ENCODE results near the gene GLRX.

- no peak for TF ChIP-seq CTCF (conservative IDR thresholded peaks at IDR 0.05 in 1 of 2, IDR thresholded peaks at IDR 0.05 in 1 of 2; ENCODE audit: low read depth in 1 of 2, low read length in 2 of 2)
- no peak for TF ChIP-seq EZH2 (IDR thresholded peaks at IDR 0.05; ENCODE audit: low read length, missing control alignments)
Observed at GRCh38 chr5:95870105-95870672, 47.7 kb upstream of the GLRX start.
